ENCODE data around the gene TBCEL. TPM values are rescaled to one million over a fixed set of nuclear protein-coding genes. Genes with fewer than 3 reads are reported as not detected.
A peak's percentile ranks its signal among the peaks of the same experiment; 100 is the strongest.

TBCEL gene
- total RNA-seq, 1 experiment from 2014 or later = 23.6 TPM

- no TSS peak for BruUV-seq (replicated peaks)
- H3K4me1 Mint-ChIP-seq (ENCODE audit: low read depth, unreplicated experiment) = peaks cover 6% of the 10 kb centered on the region
- H3K27me3 ChIP-seq (replicated peaks; ENCODE audit: control insufficient read depth, insufficient read depth, low read length) = no peaks in the 10 kb centered on the region
- no peaks in the 10 kb centered on the region for H3K9me3 ChIP-seq
- H3K4me3 Mint-ChIP-seq (ENCODE audit: unreplicated experiment) = no peak overlapping the region
- no peak for DNase-seq
- H3K4me1 ChIP-seq = no peaks in the 10 kb centered on the region
- no peaks in the 10 kb centered on the region for H3K36me3 ChIP-seq (ENCODE audit: control insufficient read depth, insufficient read depth, low read length)
- peaks cover 11% of the 10 kb centered on the region for H3K27me3 Mint-ChIP-seq (ENCODE audit: insufficient read depth, unreplicated experiment)
- H3K4me3 ChIP-seq (ENCODE audit: low read depth, low read length) = no peak overlapping the region
- CTCF ChIA-PET = no interaction called here
- POLR2A ChIA-PET = no interaction called here
- H3K36me3 Mint-ChIP-seq (ENCODE audit: insufficient read depth, unreplicated experiment) = no peaks in the 10 kb centered on the region
- no peaks in the 10 kb centered on the region for H3K9me3 Mint-ChIP-seq (ENCODE audit: unreplicated experiment)
- TF ChIP-seq, protein P1, sequence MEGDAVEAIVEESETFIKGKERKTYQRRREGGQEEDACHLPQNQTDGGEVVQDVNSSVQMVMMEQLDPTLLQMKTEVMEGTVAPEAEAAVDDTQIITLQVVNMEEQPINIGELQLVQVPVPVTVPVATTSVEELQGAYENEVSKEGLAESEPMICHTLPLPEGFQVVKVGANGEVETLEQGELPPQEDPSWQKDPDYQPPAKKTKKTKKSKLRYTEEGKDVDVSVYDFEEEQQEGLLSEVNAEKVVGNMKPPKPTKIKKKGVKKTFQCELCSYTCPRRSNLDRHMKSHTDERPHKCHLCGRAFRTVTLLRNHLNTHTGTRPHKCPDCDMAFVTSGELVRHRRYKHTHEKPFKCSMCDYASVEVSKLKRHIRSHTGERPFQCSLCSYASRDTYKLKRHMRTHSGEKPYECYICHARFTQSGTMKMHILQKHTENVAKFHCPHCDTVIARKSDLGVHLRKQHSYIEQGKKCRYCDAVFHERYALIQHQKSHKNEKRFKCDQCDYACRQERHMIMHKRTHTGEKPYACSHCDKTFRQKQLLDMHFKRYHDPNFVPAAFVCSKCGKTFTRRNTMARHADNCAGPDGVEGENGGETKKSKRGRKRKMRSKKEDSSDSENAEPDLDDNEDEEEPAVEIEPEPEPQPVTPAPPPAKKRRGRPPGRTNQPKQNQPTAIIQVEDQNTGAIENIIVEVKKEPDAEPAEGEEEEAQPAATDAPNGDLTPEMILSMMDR (IDR thresholded peaks at IDR 0.05; ENCODE audit: insufficient read depth in 1 of 2, low read depth in 1 of 2, low read length in 1 of 2, severe bottlenecking in 1 of 2, unreplicated experiment in 1 of 2) = no peak
- no peak overlapping the region for H3K27ac Mint-ChIP-seq (ENCODE audit: unreplicated experiment)
- intact Hi-C loops (cut with micrococcal nuclease; ENCODE audit: unreplicated experiment) = no loop called here
These were observed 107.8 kb downstream of the TBCEL start for GRCh38 chr11:121131656-121132055.

DNA sequence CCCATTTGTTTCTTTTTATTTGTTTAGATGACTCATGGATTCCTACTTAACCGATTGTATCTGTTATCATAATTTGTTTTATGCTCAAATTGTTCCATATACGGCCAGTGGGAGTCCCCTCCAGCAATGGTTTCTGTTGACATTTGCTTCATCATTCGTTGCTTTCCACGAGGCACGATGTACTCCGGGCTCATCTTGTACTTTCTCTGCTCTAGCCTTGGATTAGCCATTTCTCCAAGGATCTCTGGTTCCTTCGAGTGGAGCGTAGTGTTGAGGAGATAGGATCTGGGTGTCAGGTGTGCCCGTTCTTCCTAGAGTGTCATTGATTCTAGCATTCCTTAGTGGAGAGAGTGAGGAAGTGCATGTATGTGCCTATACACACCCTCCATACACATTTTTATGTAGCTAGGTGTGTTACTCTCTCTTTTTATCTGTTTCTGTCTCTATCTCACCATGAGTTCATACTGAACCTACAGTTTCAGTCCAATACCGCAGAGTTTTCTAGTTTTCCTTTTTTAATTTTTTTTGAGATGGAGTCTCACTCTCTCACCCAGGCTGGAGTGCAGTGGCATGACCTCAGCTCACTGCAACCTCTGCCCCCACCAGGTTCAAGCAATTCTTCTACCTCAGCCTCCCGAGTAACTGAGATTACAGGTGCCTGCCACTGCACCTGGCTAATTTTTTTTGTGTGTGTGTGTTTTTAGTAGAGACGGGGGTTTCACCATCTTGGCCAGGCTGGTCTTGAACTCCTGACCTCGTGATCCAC is 108.5 kb downstream of the TBCEL start:
- H3K27ac Mint-ChIP-seq (ENCODE audit: unreplicated experiment) = no peak overlapping the region
- H3K9me3 ChIP-seq = no peaks in the 10 kb centered on the region
- H3K27me3 ChIP-seq (replicated peaks; ENCODE audit: control insufficient read depth, insufficient read depth, low read length) = no peaks in the 10 kb centered on the region
- POLR2A ChIA-PET = no interaction called here
- CTCF ChIA-PET = no interaction called here
- no peak overlapping the region for H3K4me3 ChIP-seq (ENCODE audit: low read depth, low read length)
- TF ChIP-seq, protein P1 (IDR thresholded peaks at IDR 0.05; ENCODE audit: insufficient read depth in 1 of 2, low read depth in 1 of 2, low read length in 1 of 2, severe bottlenecking in 1 of 2, unreplicated experiment in 1 of 2) = peak; percentile 11 to 31
- H3K36me3 ChIP-seq (ENCODE audit: control insufficient read depth, insufficient read depth, low read length) = no peaks in the 10 kb centered on the region
- H3K36me3 Mint-ChIP-seq (ENCODE audit: insufficient read depth, unreplicated experiment) = no peaks in the 10 kb centered on the region
- peaks cover 11% of the 10 kb centered on the region for H3K27me3 Mint-ChIP-seq (ENCODE audit: insufficient read depth, unreplicated experiment)
- no peak overlapping the region for H3K4me3 Mint-ChIP-seq (ENCODE audit: unreplicated experiment)
- H3K9me3 Mint-ChIP-seq (ENCODE audit: unreplicated experiment) = no peaks in the 10 kb centered on the region
- no peak for DNase-seq
- intact Hi-C loops (cut with micrococcal nuclease; ENCODE audit: unreplicated experiment) = no loop called here
- H3K4me1 Mint-ChIP-seq (ENCODE audit: low read depth, unreplicated experiment) = peaks cover 6% of the 10 kb centered on the region
- BruUV-seq (replicated peaks) = no TSS peak
- H3K4me1 ChIP-seq = no peaks in the 10 kb centered on the region

GRCh38 chr11:121134741-121135312 is 110.9 kb downstream of the TBCEL start:
- Mint-ChIP-seq H3K27ac (ENCODE audit: unreplicated experiment) (no peak overlapping the region), H3K36me3 (ENCODE audit: insufficient read depth, unreplicated experiment) (no peaks in the 10 kb centered on the region), H3K4me1 (ENCODE audit: low read depth, unreplicated experiment) (peaks cover 6% of the 10 kb centered on the region), H3K9me3 (ENCODE audit: unreplicated experiment) (no peaks in the 10 kb centered on the region), H3K4me3 (ENCODE audit: unreplicated experiment) (no peak overlapping the region), H3K27me3 (ENCODE audit: insufficient read depth, unreplicated experiment) (peaks cover 11% of the 10 kb centered on the region)
- intact Hi-C loops (cut with micrococcal nuclease; ENCODE audit: unreplicated experiment) = no loop called here
- TF ChIP-seq, protein P1 (IDR thresholded peaks at IDR 0.05; ENCODE audit: insufficient read depth in 1 of 2, low read depth in 1 of 2, low read length in 1 of 2, severe bottlenecking in 1 of 2, unreplicated experiment in 1 of 2) = no peak
- Histone ChIP-seq H3K27me3 (replicated peaks; ENCODE audit: control insufficient read depth, insufficient read depth, low read length) (no peaks in the 10 kb centered on the region), H3K9me3 (no peaks in the 10 kb centered on the region), H3K4me3 (ENCODE audit: low read depth, low read length) (no peak overlapping the region), H3K36me3 (ENCODE audit: control insufficient read depth, insufficient read depth, low read length) (no peaks in the 10 kb centered on the region), H3K4me1 (no peaks in the 10 kb centered on the region)
- ChIA-PET POLR2A (no interaction called here), CTCF (interaction anchor here (0.6 kb wide), 1 partner anchor 274 kb away, joined by 4 read pairs; no protein-coding TSS in a partner anchor)
- BruUV-seq (replicated peaks) = no TSS peak
- no peak for DNase-seq

Measured in Caco-2 (cell line).